GM10847 (cell line): Measurements from ENCODE around the gene CDKN2B-AS1.

Experiments
- POLR2A ChIP-seq: IDR thresholded peaks from 2 replicates; pipeline ENCODE4 v1.6.1; 2011; ENCODE audit not compliant: insufficient read length; ENCODE audit errors: extremely low read depth

Gene CDKN2B-AS1

DNA sequence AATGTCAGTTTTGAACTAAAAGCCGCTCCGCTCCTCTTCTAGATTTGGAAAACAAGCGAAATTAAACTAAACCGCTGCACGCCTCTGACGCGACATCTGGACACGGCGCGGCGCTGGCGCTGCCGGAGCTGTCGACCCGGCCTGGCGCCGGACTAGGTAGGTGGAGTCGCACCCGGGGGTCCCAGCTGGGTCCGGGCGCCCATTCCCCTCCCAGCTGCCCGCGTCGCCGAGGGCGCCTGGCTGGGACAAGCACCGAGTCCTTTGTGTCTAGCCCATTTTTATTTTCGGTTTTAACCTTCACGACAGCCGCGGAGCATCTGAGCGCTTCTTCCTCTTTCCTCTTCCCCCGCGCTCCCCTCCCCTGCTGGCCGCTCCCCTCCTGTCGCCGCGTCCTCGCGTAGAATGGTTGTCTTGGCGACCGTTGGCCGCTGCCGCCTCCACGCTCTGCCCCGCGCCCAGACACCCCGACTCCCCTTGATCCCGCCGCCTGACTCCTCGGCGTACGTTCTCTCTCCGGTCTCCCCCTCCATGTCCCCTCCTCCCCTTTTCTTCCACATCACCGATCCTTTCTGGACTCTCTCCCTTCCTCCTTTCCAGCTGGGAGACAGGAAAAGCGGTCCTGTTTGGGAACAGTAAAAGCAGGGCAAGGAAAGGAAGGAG is 545 bp downstream of the CDKN2B-AS1 start:
- peak; percentile 43 for TF ChIP-seq POLR2A

DNA sequence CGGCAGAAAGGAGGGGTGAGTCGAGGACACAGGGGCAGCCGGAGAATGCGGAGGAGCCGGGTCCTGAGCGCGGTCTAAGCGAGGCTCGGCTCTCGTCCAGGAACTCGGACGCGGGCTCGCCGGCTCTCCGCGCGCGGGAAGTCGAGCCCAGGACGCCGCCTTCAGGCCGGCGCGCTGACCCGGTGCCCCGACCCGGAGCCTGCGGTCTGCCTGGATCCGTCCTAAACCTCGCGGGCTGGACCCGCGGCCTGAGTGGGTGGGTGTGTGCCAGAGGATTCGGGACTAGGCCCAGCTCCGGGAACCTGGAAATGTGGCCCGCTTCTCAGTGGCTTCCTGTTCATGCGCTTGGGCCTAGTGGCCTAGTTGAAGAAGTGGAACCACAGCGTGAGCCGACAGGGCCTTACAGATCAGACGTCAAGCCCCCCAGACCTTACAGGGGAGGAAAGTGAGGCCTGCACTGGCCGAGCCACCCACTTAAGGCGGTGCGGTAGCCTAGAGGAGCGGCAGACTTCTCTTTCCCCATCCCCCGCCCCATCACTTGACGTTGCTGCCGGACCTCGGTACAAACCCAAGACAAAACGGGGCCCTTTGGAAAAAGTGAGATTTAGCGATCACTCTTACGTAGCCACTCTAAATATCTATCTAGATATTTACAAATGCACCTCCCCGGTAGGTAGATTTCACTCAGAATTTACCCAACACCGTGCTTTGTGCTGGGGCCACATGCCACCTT is 1.2 kb downstream of the CDKN2B-AS1 start:
- TF ChIP-seq POLR2A: no peak

DNA sequence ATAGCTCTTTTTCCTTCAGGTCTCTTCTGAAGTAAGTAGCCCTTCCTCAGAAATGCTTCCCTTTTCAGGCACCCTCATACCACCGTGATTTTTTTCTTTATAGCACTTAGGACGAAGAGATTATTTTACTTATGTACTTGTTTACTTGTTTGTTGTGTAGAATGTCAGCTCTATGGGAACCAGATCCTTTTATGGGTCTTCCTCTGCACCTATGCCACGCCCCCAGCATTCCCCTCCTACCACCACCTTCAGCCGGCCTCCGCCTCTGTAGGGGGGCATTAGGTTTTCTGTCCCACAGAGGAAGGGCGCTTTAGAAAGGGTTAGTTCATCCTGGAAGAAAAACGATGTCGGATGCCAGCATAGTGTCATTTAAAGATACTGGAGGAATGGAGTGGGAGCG is 1.8 kb downstream of the CDKN2B-AS1 start:
- no peak for TF ChIP-seq POLR2A

DNA sequence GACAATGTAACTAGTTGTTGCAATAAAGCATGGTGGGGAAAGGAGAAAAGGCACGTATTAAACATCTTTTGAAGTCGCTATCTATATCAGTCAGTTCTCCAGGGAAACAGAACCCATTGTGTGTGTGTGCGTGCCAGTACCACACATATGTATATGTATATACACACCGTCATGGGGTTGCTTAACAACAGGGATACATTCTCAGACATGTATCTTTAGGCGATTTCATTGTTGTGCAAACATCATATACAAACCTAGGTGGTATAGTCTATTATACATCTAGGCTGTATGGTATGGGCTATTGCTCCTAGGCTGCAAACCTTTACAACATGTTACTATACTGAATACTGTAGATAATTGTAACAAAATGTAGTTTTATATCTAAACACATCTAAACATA is 2.3 kb downstream of the CDKN2B-AS1 start:
- no peak for TF ChIP-seq POLR2A

DNA sequence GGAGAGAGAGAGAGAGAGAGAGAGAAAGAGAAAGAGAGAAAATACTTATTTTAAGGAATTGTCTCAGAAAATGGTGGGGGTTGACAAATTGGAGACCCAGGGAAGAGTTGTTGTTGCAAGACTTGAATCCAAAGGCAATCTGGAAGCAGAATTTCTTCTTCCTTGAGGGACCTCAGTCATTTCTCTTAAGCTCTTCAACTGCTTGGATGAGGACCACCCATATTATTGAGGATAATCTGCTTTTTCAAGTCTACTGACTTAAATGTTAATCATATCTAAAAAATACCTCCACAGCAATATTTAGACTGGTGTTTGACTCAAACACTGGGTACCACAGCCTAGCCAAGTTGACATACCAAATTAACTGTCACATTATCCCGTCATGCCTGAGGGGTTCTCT is 2.9 kb downstream of the CDKN2B-AS1 start:
- TF ChIP-seq POLR2A: no peak

DNA sequence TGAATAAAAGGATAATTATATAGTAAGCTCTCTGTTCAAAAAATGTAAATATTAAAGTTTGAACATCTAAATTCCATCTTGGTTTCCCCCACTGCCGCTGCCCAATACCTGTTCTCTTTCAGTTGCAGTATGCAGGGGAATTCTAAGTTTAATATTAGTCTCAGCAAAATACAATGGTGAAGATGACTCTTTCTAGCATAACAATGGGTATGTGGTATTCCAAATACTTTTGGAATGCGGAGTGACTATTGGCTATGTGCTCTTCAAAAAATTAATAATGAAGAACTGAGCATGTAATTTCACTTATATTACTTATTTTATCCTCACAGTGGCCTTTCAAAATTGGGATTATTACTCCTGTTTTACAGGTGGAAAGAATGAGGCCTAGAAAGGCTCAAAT is 3.4 kb downstream of the CDKN2B-AS1 start:
- no peak for TF ChIP-seq POLR2A

DNA sequence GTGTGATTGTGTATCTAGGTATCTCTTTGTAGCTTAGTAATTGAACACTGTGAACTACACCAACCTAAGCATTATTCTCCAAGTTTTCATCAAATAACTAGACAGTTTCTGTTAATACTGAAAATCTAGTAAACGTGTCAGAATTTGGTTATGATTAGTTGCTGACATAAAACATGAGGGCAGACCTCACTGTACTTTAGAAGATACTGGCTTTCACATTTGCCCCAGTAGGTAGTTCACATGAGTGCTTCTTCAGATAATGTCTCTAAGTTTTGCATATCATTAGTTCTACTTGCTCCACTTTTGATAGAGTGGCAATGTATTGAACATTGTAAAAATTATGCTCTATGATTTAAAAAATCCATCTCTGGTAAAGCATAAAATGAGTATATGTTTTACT is 7.4 kb downstream of the CDKN2B-AS1 start:
- no peak for TF ChIP-seq POLR2A

DNA sequence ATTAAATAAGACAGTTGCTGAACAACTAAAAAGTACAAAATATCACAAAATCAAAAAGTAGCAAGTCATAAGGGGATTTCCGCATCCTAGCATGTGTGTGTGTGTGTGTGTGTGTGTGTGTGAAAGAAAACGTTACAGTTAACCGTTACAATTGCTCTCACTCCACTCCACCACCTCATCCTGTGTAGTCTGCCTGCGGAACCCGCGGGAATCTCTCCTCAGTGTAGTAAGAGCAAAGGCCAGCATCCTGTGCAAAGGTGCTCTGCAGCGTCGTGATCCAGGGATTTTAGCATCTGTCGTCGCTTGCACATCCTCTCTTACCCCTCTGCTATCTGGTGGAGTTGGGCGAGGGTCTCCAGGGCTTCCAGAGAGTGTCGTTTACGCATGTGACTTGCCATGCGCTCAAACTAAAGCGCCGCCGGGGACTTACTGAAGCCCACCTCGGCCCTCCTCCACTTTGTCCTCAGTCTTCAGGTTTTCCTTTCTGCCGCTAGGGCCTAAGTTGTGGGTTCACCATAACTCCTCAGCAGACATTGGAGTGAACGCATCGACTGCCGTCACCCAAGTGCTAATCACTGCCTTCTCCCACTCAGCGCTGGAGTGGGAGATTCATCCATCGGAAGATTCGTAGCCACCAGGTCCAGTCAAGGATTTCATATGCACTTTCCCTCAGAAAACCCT is 10.6 kb downstream of the CDKN2B-AS1 start:
- TF ChIP-seq POLR2A: no peak

DNA sequence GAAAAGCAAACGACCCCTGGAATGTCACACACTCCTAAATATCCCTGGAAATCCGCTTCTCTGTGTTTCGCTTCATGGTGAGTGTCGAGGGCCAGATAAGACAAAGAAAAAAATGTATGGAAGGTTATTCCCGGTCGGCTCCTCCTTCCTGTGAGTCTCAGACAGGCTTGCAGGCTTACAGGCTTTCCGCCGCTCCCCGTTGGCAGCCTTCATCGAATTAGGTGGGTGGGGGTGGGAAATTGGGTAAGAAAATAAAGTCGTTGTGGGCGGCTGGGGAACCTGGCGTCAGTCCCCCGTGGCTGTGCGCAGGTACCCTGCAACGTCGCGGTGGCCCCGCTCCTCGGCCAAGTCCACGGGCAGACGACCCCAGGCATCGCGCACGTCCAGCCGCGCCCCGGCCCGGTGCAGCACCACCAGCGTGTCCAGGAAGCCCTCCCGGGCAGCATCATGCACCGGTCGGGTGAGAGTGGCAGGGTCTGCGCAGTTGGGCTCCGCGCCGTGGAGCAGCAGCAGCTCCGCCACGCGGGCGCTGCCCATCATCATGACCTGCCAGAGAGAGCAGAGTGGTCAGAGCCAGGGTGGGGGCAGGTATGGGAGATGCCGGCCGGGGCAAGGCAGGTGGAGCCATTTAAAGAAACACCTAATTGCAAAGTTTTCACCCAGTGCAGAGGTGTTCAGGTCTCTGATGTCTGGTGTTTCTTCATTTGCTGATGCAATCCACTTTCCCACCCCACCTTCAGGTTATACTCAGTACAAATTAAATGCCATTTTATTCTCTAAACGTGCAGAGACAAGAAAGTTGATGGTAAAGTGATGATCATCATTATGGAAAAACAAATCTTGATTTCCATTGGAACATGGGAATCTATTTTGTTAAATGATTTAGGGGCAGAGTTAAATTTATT is 11.4 kb downstream of the CDKN2B-AS1 start:
- TF ChIP-seq POLR2A: no peak

DNA sequence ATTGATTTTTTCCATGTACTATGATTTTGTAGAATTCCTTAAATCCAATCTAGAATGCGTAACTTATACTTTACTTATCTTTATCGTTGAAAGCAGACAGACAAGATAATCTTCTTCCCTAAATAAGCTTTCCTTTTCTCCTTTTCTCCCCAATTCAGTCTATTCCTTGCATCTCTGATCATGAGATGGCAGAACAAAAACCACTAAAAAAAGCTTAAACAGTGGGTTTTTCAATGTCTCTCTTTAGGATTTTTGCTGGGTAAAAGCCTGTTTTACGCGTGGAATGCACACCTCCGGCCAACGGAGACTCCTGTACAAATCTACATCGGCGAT is 13.8 kb downstream of the CDKN2B-AS1 start:
- TF ChIP-seq POLR2A: no peak

DNA sequence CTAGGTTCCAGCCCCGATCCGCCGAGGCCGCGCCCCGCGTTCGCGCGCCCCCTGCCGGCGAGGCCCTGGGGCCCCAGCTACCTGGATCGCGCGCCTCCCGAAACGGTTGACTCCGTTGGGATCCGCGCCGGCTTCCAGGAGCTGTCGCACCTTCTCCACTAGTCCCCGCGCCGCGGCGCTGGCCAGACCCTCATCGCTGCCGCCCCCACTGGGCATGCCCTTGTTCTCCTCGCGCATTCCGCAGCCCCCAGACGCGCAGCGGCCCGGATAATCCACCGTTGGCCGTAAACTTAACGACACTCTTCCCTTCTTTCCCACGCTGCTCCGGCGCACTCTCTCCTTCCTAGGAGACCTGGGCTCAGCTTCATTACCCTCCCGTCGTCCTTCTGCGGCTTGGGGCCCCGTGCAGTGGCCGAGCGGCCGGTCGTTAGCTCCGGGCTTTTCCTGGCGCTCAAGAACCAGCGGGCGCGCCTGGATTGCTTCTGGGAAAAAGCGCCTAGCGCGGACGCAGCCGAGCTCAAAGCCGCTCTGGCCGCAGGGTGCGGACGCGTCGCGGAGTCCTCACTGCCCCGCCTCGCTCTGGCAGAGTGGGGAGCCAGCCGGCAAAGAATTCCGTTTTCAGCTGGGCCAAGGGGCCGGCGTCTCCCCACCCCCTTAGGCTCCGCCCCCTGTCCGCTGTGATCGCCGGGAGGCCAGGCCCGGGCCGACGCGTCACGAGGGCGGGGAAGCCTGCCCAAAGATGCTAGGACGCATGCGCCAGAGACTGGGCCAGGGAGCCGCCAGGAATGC is 14.3 kb downstream of the CDKN2B-AS1 start, which contains the start of gene CDKN2B:
Gene CDKN2B (minus strand): TSS at position 589 of the 789 bp plus-strand sequence. CDS start 352 bp downstream, at position 237.
- peak; percentile 20 for TF ChIP-seq POLR2A

DNA sequence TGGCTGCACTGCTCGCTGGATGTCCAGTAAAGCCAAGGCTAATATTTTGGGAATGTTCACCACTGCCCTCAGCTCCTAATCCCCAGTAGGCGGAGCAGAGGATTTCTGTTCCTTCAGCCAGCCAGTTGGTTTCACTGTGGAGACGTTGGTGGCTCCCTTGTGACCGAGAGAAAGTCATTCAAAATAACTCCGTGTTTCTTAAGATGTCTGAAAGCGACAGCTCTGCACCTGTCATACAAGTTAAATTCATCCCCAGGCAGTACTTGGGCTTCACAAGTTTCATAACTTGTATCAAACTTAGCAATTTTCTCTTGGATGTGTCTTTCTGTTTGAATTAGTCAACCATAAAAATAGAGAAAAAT is 14.9 kb downstream of the CDKN2B-AS1 start:
- TF ChIP-seq POLR2A: no peak

DNA sequence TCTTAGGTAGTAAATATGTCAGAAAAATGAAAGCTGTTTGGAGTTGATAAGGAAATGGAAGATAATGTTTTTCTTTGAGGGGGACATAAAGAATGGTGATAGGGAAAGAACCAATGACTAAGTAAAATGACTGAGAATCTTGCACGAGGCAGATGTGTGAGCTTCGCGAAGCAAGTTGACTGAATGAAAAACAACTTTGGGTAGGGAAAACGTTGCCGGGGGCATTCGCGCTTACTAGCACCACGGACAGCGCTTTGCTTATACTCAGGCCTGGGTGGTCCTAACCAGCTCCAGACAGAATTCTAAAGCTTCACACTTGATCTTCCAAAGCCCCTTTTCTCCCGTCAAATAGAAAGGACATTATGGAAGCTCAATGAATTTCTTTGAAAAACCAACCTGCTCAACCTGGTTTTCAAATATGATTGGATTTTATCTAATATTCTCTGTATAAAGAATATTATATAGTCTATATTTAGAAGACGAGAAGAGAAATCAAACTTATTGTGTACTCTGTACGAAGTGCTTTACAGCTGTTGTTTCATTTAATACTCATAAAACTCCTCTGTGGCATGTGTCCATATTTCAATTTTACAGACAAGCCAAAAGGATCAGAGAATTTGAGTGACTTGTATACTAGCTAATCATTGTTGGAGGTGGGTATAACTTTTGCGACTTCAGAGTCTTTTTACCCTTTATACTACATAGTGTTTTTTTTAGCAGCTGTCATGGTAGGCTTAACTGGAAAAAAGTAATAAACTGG is 16.5 kb downstream of the CDKN2B-AS1 start:
- TF ChIP-seq POLR2A: no peak

DNA sequence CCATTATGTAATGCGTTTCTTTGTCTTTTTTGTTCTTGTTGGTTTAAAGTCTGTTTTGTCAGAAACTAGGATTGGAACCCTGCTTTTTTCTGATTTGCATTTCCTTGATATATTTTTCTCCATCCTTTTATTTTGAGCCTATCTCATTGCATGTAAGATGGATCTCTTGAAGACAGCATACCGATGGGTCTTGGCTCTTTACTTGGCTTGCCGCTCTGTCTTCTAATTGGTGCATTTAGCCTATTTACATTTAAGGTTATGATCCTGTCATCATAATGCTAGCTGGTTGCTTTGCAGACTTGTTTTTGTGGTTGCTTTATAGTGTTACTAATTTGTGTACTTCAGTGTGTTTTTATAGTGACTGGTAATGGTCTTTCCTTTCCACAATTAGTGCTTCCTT is 27.8 kb downstream of the CDKN2B-AS1 start:
- TF ChIP-seq POLR2A: no peak
